Measurements from ENCODE around the gene IPO4.
A peak's percentile ranks its signal among the peaks of the same experiment; 100 is the strongest.
"Not testable (repeated sequence)": the region's sequence is repeated elsewhere in the genome, so short reads cannot be mapped to it uniquely, and the experiment has no call there.

IPO4 gene

GRCh38 chr14:24216345-24216699 is 27.7 kb upstream of the IPO4 start:
- DNase-seq, result no peak

GRCh38 chr14:24215495-24216344 is 27.1 kb upstream of the IPO4 start, which contains the start of gene MDP1:
Gene MDP1, minus strand, starts transcription at chr14:24216066. Its CDS starts 111 bp downstream, at chr14:24215955.
- DNase-seq, result peak; percentile 61

DNA sequence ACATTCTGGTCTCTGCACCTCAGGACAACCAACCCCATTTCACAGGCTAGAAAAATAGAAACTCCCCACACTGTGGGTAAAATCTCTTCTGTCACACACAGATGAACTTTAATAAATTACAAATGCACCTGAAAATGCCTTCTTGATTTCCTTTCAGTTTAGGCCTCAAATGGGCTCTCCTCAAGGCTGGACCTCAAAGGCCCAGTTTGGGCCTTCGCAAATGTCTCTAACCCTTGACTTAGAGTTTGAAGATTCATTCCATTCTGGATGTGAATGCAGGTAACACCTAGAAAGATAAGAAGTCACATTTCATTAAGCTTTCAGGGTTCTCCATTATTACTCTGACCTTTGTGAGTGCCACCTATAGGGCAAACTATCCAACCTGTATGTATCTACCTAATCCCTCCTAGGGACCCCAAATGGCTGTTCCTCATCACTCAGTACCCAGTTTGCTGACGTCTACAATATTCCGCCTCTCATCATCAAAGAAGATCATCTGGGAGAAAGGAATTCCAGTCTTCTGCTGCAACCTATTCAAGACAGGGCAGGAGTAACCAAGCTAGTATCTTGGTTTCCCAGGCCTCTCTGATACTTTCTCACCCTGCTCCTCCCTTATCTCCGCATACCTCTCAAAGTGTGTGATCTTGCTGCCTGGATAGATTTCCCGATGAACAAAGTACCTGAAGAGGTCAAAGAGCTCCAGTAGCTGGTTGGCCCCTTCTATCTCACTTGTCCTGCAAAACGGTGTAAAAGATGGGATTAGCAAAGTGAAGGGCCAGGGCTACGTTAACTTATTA is 25.4 kb upstream of the IPO4 start:
- no peak for DNase-seq

GRCh38 chr14:24212924-24213865 is 24.6 kb upstream of the IPO4 start, which contains the start of gene CHMP4A:
Gene CHMP4A, minus strand, starts transcription at chr14:24213488. Its CDS starts 49 bp downstream, at chr14:24213439.
- peak; percentile 94 for DNase-seq

DNA sequence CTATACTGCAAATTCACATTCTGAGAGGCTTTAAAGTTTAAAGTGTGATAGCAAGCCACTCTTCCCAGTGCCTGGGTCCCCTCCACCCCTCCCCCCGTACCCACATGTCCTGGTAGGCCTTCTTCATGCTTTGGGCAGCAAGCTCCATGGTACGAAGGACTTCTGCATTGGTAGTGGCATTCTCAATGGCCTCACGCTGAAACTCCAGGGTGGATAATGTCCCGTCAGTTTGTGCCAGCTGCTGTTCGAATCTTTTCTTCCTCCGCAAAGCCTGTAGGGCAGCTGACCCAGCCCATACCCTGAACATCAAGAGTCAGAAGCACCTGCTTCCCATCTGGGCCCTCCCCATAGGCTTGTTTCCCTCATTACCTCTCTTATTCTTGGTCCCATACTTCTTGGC is 22.7 kb upstream of the IPO4 start:
- no peak for DNase-seq

GRCh38 chr14:24207625-24208024 is 19.0 kb upstream of the IPO4 start:
- DNase-seq, result no peak

GRCh38 chr14:24207104-24207551 is 18.5 kb upstream of the IPO4 start:
- no peak for DNase-seq

- no peak for DNase-seq
Measured at GRCh38 chr14:24206260-24207103, 17.9 kb upstream of the IPO4 start.

DNA sequence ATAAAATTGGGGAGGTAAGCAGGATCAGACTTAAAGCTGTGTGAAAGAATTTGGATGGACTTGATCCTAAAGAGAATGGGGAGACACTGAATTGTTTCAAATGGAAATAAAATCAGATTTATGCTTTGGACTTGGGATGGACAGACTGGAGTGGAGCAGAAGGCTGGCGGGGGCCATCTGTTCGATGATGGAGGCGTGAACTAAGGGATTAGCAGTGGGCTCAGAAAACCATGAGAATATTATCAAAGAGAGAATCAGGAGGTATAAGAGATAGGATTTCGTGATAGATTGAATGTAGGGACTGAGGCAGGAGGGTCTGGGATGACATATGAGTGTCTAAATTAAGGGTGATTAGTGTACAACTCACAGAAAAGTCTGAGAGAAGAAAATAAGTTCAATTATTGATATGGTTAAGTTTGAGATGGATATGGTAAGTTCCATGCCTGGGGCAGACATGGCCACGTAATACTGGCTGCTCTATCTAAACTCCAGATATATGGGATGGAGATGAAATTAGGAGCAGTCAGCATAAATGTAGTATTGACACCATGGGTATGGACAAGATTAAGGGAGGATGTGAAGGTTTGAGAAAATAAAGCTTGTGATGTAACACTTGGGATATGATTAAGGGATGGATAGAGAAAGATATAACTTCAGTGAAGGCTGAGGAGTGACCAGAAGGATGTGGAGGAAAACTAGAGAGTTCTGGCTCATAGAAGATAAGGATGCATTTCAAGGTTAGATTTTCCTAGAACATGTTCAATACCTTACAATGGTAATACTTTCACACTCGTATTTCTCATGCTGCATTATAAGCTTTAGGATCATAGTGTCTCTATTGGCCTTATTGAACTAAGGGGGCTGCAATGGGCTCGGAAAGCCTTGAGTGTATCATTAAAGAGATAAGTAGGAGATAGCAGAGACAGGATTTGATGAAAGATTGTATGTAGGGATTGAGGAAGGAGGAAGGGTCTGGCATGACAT is 15.8 kb upstream of the IPO4 start:
- no peak for DNase-seq

DNA sequence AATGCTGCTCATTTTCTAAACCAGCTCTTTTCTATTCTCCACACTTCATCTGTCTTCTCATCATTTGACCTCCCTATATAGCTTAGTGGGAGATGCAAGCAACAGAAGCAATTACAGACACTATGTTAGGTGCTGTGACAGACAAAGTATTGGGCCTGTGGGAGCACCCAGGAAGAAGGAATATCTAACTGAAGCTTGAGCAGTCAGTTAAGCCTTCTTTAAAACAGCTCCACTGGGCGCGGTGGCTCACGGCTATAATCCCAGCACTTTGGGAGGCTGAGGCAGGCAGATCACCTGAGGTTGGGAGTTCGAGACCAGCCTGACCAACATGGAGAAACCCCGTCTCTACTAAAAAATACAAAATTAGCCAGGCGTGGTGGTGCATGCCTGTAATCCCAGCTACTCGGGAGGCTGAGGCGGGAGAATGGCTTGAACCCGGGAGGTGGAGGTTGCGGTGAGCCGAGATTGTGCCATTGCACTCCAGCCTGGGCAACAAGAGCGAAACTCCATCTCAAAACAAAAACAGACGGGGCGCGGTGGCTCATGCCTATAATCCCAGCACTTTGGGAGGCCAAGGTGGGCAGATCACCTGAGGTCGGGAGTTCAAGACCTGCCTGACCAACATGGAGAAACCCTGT is 14.8 kb upstream of the IPO4 start:
- not testable (repeated sequence) for DNase-seq

GRCh38 chr14:24202538-24202937 is 13.9 kb upstream of the IPO4 start:
- not testable (repeated sequence) for DNase-seq

DNA sequence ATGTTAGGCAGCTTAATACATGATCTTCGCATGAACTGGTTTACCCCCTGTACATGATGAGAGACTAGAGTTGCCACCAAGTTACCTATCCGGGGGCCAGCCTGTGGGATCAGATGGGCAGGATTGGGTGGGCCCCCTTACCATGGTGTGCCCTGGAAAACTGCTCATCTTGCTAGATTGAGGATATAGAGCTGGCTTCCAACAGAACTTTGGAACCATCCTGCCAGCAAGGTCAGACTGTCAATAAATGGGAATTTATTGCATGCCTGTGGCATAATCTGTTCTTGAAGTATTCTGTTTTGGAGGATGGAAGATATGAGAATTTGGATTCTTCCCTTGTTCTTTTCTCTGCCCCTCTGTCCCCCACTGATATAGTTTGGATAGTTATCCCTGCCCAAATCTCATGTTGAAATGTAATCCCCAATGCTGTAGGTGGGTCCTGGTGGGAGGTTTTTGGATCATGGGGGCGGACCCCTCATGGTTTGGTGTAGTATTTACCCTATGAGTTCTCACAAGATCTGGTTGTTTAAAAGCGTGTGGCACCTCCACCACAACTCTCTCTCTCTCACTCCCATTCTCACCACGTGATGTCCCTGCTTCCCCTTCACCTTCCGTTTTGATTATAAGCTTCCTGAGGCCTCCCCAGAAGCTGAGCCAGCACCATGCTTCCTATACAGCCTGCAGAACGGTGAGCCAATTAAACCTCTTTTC is 10.4 kb upstream of the IPO4 start:
- DNase-seq, result no peak

DNA sequence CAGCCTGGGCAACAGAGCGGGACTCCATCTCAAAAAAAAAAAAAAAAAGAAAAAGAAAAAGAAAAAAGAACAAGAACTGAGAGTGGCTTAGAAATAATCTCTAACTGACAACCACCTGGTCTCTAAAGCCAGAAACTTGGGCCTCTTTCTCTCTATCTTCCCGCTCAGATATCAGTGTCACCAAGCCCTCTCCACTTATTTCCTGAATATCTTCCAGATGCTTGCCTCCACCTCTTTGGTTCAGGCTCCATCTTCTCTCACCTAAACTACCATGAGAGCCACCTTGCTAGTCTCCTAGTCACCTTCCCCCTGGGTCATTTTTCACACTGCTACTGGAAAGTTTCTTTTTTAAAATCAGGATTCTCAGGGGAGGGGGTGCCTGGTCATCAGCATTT is 8.4 kb upstream of the IPO4 start:
- DNase-seq, result no peak

DNA sequence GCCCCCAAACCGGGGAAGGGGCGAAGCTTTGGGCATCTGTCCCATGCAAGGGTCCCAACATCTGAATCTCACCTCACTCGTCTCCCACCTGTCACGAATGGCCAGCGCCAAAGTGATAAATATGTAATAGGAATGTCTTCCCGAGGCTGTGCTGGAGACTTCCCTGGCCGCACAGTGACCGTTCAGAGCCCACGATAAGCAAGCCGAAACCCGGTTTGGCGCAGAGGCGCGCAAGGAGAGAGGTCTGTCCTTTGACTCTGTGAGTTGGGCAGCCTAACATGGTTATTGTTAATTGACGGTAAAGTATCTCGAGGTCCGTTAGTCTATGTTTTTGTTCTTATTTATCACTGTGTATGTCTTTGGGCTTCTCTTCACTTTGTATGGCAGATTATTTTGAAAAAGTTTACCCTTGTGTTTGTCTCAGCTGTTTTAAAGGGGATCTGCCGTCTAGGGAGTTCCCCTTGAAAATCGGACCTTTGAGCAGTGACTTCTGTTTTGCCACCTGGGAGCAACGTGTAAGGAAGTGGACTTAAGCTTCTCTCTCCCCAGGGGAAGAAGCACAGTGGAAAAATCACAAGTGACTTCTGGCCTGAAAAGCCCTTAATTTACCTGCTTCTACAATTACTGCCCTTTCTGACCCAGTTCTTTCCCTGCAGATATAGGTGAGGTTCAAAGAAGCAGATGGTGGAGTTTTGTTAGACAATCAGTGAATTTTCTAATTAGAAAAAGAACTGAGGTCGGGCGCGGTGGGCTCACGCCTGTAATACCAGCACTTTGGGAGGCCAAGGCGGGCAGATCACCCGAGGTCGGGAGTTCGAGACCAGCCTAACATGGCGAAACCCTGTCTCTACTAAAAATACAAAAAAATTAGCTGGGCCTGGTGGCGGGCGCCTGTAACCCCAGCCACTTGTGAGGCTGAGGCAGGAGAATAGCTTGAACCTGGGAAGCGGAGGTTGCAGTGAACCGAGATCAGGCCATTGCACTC is 7.7 kb upstream of the IPO4 start:
- DNase-seq, result no peak

GRCh38 chr14:24195186-24196070 is 6.8 kb upstream of the IPO4 start, which contains the start of gene TM9SF1:
Gene TM9SF1, minus strand, starts transcription at chr14:24195441. Its CDS starts 422 bp downstream, at chr14:24195019.
- DNase-seq, result peak; percentile 93

DNA sequence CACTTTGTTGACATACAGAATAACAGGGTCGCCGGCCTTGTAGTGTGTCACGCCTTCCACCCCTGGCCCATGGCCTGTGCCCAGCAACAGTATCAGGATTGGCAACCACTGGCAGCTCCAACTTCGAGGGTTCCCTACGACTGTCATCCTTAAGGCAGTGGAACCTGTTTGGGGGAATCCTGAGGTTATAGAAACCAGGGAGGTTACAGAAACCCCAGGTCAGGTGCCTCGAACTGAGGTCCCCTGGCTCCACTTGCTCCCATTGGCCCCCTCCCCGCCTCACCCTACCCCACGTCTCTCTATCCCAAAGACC is 6.2 kb upstream of the IPO4 start:
- DNase-seq, result no peak

Data from activated gamma-delta T cell (primary cell).